ENCODE measurements around the gene HECTD3.
"Not testable (repeated sequence)": the region's sequence is repeated elsewhere in the genome, so short reads cannot be mapped to it uniquely, and the experiment has no call there.

The HECTD3 gene

DNA sequence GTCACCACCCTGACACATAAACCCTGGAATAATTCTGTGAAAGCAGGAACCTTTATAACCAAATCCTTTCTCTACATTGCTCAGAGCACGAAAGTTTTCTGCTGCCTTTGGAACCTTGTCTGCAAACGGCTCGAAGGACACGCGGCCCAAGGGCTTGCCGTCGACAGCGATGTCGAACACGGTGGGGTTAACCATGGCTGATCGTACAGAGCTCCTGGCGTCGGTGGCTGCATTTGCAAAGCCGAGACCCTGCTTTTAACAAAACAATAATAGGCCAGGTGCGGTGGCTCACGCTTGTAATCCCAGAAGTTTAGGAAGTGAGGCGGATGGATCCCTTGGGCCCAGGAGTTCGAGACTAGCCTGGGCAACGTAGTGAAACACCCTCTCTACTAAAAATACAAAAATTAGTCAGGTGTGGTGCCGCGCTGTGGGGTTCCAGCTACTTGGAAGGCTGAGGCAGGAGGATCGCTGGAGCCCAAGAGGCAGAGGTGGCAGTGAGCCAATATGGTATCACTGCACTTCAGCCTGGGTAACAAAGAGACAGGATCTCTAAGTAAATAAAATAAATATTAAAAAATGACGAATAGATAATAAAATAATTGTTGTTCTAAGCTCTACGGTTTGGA lies 22.5 kb downstream of the HECTD3 start:
- no peak for DNase-seq (ENCODE audit: low read depth in 2 of 2)

DNA sequence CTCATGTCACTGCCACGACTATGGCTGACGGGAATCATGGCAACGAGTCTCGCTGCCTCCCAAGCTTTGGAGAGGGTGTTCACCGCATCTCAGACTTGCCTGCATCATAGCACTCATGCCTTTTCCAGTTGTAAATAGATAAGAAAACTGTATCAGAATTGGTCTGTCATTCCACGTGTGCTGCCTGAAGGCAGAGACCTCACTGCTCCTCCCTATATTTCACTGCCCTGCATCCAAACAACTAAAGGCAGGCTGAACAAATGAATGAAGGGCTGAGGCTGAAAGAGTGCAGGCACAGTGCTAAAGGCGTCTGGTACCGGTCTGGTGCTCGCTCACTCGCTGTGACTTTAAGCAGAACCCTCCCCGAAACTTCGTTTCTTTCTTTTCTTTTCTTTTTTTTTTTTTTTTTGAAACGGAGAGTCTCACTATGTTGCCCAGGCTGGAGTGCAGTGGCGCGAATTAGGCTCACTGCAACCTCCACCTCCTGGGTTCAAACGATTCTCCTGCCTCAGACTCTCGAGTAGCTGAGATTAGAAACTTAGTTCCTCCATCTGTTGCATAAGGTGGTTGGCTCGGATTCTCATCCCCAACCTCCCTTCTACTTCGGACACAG lies 25.3 kb downstream of the HECTD3 start:
- no peak for DNase-seq (ENCODE audit: low read depth in 2 of 2)

DNA sequence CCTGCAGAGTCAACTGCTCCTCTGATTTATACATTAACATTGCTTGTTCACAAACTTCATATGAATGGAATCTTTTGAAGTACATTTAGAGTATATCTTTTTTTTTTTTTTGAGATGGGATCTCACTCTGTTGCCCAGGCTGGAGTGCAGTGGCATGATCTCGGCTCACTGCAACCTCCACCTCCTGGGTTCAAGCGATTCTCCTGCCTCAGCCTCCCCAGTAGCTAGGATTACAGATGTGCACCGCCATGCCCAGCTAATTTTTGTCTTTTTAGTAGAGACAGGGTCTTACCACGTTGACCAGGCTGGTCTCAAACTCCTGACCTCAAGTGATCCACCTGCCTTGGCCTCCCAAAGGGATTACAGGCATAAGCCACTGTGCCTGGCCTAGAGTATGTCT lies 33.8 kb downstream of the HECTD3 start:
- DNase-seq (ENCODE audit: low read depth in 2 of 2) = not testable (repeated sequence)

DNA sequence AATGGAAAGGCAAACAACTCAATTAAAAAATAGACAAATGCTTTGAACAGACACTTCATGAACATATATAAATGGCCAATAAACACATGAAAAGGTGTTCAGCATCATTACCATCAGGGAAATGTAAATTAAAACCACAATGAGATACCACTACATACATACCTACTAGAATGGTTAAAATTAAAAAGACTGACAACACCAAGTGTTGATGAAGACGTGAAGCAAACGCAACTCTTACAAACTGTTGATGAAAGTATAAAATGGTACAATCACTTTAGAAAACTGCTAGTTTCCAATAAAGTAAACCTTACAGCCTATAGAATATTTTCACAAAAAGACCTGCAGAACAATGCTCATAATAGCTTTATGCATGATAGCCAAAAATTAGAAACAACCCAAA lies 34.9 kb downstream of the HECTD3 start:
- DNase-seq (ENCODE audit: low read depth in 2 of 2) = no peak

DNA sequence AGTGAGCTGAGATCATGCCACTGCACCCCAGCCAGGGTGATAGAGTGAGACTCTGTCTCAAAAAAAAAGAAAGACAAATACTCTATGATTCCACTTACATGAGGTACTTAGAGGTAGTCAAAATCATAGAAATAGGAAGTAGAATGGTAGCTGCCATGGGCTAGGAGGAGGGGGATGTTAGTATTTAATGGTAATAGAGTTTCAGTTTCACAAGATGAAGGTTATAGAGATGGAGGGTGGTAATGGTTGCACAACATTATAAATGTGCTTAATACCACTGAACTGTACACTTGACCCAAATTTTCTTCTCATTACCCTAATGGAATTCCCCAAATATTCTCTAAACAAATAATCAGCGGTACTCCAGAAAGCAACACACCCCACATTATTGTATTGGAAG lies 37.5 kb downstream of the HECTD3 start:
- no peak for DNase-seq (ENCODE audit: low read depth in 2 of 2)

DNA sequence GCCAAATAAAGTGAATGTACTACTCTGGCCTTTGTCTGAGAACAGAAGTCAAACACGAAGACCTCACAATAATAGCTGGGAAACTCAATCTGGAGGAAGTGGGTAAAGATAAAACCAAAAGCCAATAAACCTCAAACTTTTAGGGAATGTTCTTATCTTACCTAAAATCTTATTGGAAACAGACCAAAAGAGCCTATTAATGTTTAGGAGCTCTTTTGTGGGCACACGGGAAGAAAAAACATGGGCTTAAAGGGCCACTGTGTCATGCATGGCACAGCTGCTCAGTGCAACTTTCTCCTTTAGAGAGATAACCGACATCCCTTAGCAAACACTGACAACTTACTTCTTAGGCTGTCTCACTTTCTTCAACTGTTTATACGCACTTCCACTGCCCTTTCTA lies 40.8 kb downstream of the HECTD3 start:
- DNase-seq (ENCODE audit: low read depth in 2 of 2) = no peak

DNA sequence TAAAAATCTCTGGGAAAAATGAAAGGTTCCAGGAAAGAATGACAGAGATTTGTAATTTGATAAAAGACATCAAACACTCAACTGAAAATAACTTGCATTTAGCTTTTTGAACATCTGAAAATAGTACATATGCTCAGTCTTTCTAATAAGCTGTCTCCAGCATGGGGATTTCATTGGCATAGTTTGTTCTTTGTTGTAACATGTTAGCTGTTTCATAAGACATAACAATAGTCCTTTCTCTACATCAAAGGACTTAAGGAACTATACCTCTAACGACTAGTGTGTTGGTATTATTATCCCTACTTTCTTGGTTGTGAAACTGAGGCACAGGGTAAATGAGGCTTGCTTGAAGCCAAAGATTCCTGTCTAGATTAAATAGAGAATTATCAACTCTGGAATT lies 46.7 kb downstream of the HECTD3 start:
- no peak for DNase-seq (ENCODE audit: low read depth in 2 of 2)

DNA sequence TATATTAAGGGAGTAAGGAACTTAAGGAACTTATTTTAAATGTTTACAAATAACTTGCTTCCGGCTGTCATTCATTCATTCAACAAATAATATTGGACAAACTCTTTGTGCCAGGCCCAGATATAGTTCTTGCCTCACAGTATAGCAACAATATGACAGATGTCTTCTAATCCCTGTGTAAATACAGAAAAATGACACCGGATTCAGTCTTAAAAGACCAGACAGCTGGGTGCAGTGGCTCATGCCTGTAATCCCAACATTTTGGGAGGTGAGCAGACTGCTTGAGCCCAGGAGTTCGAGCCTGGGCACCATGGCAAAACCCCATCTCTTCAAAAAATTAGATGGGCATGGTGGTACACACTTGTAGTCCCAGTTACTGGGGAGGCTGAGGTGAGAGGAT lies 48.4 kb downstream of the HECTD3 start:
- DNase-seq (ENCODE audit: low read depth in 2 of 2) = no peak

DNA sequence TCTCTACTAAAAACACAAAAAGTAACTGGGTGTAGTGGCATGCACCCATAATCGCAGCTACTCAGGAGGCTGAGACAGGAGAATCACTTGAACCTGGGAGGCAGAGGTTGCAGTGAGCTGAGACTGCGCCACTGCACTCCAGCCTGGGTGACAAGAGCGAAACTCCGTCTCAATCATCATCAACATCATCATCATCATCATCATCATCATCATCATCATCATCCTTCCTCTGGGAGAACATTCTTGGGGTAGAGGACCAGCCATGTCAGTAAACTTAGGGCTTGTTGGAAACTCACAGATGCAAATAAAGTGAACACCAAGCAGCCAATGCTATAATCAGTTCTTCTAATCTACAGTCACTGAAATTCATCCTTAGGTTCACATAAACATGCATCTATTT lies 49.1 kb downstream of the HECTD3 start:
- DNase-seq (ENCODE audit: low read depth in 2 of 2) = not testable (repeated sequence)

DNA sequence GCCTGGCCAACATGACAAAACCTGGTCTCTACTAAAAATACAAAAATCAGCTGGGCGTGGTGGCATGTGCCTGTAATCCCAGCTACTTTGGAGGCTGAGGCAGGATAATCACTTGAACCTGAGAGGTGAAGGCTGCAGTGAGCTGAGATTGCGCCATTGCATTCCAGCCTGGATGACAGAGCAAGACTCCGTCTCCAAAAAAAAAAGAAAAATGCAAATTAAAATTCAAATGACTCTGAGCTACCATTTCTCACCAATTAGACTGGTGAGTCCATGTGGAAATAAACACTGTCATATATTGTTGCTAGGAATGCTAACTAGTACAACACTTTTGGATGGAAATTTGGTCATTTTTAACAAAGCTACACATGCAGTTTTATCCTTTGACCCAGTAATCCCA lies 53.6 kb downstream of the HECTD3 start:
- not testable (repeated sequence) for DNase-seq (ENCODE audit: low read depth in 2 of 2)

DNA sequence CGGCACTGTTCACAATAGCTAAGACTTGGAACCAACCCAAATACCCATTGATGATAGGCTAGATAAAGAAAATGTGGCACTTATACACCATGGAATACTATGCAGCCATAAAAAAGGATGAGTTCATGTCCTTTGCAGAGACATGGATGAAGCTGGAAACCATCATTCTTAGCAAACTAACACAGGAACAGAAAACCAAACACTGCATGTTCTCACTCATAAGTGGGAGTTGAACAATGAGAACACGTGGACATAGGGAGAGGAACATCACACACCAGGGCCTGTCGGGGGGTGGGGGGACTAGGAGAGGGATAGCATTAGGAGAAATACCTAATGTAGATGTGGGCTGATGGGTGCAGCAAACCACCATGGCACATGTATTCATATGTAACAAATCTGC lies 55.0 kb downstream of the HECTD3 start:
- DNase-seq (ENCODE audit: low read depth in 2 of 2) = not testable (repeated sequence)
